ENCODE measurements around the gene RNMT.

GRCh38 chr18:13746633-13747032 lies 20.2 kb downstream of the RNMT start:
- TF ChIP-seq EZH2 (IDR thresholded peaks at IDR 0.05; ENCODE audit: insufficient read depth, poor library complexity, severe bottlenecking) = no peak
- TF ChIP-seq EZH2phosphoT487 (IDR thresholded peaks at IDR 0.05; ENCODE audit: insufficient read depth, low read depth) = no peak

All from GM23248 (cell line).